ENCODE results near the gene CCDC188. TPM values are rescaled to one million over a fixed set of nuclear protein-coding genes. Genes with fewer than 3 reads are reported as not detected.

Gene CCDC188
- polyA plus RNA-seq, 1 donor: 2.7 TPM

DNA sequence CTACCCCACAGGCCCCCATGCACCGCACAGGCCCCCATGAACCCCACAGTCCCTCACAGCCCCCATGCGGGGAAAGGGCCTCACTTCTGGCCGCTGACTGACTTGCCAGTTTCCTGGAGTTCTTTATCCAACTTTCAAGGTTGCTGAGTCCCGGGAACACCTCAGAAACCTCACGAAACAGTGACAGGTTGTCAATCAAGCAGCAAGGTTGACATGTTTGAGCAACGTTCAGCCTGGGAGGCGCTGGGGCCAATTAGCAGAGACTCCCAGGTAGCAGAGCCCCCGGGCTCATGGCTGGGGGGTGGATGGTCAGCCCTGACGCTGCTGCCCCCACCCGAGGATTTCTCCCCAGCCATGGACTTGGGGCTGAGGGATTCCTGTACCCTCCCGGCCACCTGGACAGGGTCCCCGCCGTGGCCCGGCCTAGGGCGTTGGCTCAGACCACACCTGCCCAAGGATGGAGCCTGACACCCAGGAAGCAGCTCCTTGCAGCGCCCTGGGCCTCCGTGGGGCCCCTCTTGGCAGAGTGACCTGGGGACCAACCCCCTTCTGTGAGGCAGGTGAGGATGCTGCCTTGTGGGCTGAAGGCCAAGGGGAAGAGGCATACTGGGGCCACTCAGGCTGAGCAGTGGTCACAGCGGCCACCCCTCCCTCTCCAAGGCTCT lies 33.8 kb upstream of the CCDC188 start:
- Histone ChIP-seq H3K4me1 (ENCODE audit: control insufficient read depth, insufficient read depth, low read length) (peaks cover 67% of the 10 kb centered on the region), H3K4me3 (ENCODE audit: low read length) (peak overlapping the region; percentile 14), H3K27ac (ENCODE audit: low read length) (peak overlapping the region; percentile 60), H3K36me3 (ENCODE audit: control insufficient read depth, insufficient read depth, low read length) (no peaks in the 10 kb centered on the region), H3K27me3 (ENCODE audit: control insufficient read depth, insufficient read depth, low read length) (no peaks in the 10 kb centered on the region), H3K9me3 (ENCODE audit: control insufficient read depth, low read depth, low read length) (no peaks in the 10 kb centered on the region)
- DNase-seq: peak; percentile 66 to 88
- WGBS (ENCODE audit: insufficient coverage, low lambda C conversion rate): no CpG with 5 or more reads among the region's 18 CpGs

DNA sequence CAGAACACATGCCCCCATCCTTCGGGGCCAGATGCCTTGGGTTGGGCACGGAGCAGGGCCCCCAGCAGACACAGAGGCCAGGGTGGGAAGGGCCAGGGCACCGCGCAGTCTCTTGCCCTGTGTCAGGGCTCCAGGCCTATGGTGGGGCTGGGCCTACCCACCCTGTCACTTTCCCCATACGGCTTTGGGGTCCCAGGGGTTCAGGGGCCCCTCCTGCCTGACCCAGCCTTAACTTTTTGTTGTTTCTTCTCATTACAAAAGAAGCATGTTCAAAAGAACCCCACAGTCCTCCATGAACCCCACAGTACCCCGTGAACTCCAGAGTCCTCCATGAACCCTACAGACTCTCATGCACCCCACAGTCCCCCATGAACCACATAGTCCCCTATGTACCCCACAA lies 33.0 kb upstream of the CCDC188 start:
- Histone ChIP-seq H3K4me1 (ENCODE audit: control insufficient read depth, insufficient read depth, low read length) (peaks cover 67% of the 10 kb centered on the region), H3K27me3 (ENCODE audit: control insufficient read depth, insufficient read depth, low read length) (no peaks in the 10 kb centered on the region), H3K4me3 (ENCODE audit: low read length) (no peak overlapping the region), H3K36me3 (ENCODE audit: control insufficient read depth, insufficient read depth, low read length) (no peaks in the 10 kb centered on the region), H3K27ac (ENCODE audit: low read length) (no peak overlapping the region), H3K9me3 (ENCODE audit: control insufficient read depth, low read depth, low read length) (no peaks in the 10 kb centered on the region)
- DNase-seq: no peak
- no CpG with 5 or more reads among the region's 6 CpGs for WGBS (ENCODE audit: insufficient coverage, low lambda C conversion rate)

DNA sequence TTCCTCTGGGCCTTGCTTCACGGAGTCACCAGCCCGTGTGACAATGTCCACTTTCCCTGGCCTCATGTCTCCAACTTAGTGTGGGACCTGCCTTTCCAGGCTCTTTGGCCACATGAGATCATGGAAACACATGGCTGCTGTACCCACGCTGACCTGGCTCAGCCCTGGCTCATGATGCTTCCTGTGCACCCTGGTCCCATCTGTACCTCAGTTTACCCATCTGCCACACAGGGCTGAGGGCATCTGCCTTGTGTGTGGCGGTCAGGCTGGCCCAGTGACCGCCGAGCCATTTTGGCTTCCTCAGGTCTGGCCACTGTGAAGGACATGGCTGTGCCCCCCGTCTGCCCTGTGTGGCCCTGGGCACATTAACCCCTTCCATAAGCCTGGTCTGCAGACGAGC lies 32.2 kb upstream of the CCDC188 start:
- H3K27ac ChIP-seq (ENCODE audit: low read length): peak overlapping the region; percentile 68
- peaks cover 67% of the 10 kb centered on the region for H3K4me1 ChIP-seq (ENCODE audit: control insufficient read depth, insufficient read depth, low read length)
- no CpG with 5 or more reads among the region's 8 CpGs for WGBS (ENCODE audit: insufficient coverage, low lambda C conversion rate)

DNA sequence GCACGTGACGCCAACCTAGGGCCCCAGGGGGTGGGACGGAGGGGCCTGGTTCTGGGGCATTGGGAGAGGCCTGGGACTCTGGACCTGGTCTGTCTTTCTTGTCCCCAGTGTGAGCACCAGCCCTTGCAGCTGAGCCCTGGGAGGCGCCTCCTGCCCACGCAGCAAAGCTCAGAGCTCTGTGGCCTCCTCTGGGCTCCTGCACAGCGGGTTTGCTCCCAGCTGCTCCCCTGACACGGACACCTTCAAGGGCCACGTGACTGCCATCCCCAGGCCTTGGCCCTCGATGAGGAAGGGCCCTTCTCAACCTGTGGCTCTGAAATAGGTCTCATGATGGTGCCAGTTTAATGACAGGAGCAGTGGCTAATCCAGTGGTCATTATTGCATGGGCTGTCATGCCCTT lies 31.5 kb upstream of the CCDC188 start:
- H3K36me3 ChIP-seq (ENCODE audit: control insufficient read depth, insufficient read depth, low read length): no peaks in the 10 kb centered on the region
- no peaks in the 10 kb centered on the region for H3K9me3 ChIP-seq (ENCODE audit: control insufficient read depth, low read depth, low read length)
- peaks cover 64% of the 10 kb centered on the region for H3K4me1 ChIP-seq (ENCODE audit: control insufficient read depth, insufficient read depth, low read length)
- H3K27me3 ChIP-seq (ENCODE audit: control insufficient read depth, insufficient read depth, low read length): no peaks in the 10 kb centered on the region
- no CpG with 5 or more reads among the region's 9 CpGs for whole genome bisulfite sequencing (ENCODE audit: insufficient coverage, low lambda C conversion rate)
- H3K27ac ChIP-seq (ENCODE audit: low read length): peak overlapping the region; percentile 68
- no peak overlapping the region for H3K4me3 ChIP-seq (ENCODE audit: low read length)
- DNase-seq: peak; percentile 65 to 69

More for the DNA sequence above, 32.2 kb upstream of the CCDC188 start:
- Histone ChIP-seq H3K27me3 (ENCODE audit: control insufficient read depth, insufficient read depth, low read length) (no peaks in the 10 kb centered on the region), H3K4me3 (ENCODE audit: low read length) (no peak overlapping the region), H3K9me3 (ENCODE audit: control insufficient read depth, low read depth, low read length) (no peaks in the 10 kb centered on the region), H3K36me3 (ENCODE audit: control insufficient read depth, insufficient read depth, low read length) (no peaks in the 10 kb centered on the region)
- DNase-seq: no peak

DNA sequence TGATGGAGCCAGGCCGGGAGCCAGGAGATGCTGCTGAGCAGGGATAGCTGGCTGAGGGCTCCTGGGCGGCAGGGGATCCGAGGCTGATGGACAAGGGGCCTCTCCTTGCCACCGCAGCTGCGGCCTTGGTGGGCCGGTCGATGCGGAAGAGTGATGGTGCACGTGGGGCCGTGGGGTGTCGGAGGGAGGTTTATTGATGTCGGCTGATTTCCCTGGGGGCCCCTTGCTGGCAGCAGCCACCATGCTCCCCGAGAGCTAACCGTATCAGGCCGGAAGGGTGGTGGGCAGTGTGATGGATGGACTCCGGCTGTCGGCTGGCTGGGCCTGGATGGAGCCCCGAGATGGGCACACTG lies 31.0 kb upstream of the CCDC188 start:
- H3K4me3 ChIP-seq (ENCODE audit: low read length): no peak overlapping the region
- WGBS (ENCODE audit: insufficient coverage, low lambda C conversion rate): no CpG with 5 or more reads among the region's 18 CpGs
- no peaks in the 10 kb centered on the region for H3K9me3 ChIP-seq (ENCODE audit: control insufficient read depth, low read depth, low read length)
- peaks cover 59% of the 10 kb centered on the region for H3K4me1 ChIP-seq (ENCODE audit: control insufficient read depth, insufficient read depth, low read length)
- no peaks in the 10 kb centered on the region for H3K27me3 ChIP-seq (ENCODE audit: control insufficient read depth, insufficient read depth, low read length)
- peak overlapping the region; percentile 68 for H3K27ac ChIP-seq (ENCODE audit: low read length)
- H3K36me3 ChIP-seq (ENCODE audit: control insufficient read depth, insufficient read depth, low read length): no peaks in the 10 kb centered on the region
- no peak for DNase-seq

DNA sequence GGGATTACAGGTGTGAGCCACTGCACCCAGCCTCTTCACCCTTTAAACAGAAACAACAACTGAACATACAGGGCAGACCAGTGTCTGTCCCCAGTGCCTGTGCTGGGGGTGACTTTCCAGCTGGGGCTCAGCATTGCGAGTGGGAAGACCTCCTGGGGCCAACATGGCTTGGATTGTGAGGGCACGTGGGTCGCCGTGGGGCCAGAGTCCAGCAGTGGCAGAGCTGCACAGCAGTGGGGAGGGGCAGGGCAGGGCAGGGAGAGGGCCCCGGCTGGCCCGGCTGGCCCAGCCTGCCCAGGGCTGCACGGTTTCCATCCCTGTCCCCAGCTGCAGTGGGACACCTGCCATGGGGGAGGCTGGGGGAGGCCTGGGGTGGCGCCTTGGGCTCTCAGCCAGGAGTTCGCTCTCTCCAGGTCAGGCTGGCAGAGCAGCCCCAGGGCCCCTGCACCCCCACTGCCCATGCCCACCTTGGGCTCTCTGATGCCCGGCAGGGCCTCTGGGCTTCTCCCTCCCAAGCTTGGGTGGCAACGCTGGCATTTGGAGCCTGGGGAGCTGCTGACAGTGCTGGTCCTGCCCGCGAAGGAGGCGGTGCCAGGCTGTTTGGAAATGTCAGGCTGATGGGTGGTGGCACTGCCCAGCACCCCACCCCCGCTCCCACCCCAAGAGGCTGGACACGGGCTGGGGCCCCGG lies 30.5 kb upstream of the CCDC188 start:
- peaks cover 53% of the 10 kb centered on the region for H3K4me1 ChIP-seq (ENCODE audit: control insufficient read depth, insufficient read depth, low read length)
- no peaks in the 10 kb centered on the region for H3K9me3 ChIP-seq (ENCODE audit: control insufficient read depth, low read depth, low read length)
- H3K27ac ChIP-seq (ENCODE audit: low read length): peak overlapping the region; percentile 68
- H3K27me3 ChIP-seq (ENCODE audit: control insufficient read depth, insufficient read depth, low read length): no peaks in the 10 kb centered on the region
- no CpG with 5 or more reads among the region's 17 CpGs for whole genome bisulfite sequencing (ENCODE audit: insufficient coverage, low lambda C conversion rate)
- H3K4me3 ChIP-seq (ENCODE audit: low read length): no peak overlapping the region
- H3K36me3 ChIP-seq (ENCODE audit: control insufficient read depth, insufficient read depth, low read length): no peaks in the 10 kb centered on the region
- peak; percentile 55 to 74 for DNase-seq

DNA sequence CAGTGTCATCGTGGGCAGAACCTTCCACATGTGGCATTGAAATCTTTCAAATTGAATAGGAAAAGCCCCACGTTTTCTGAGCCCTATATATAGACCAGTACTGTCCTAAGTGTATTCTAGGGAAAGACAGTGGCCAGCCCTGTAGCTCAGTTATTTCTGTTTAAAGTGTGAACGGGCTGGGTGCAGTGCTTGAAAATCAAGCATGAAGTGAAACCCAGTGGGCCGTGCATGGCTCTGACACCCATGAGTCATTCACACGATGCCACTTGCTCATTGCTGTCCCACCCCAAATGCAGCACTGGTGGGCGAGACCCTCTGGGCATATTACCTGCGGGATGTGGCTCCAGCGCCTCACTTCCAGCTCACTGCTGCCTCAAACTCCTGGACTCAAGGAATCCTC lies 29.8 kb upstream of the CCDC188 start:
- no peaks in the 10 kb centered on the region for H3K9me3 ChIP-seq (ENCODE audit: control insufficient read depth, low read depth, low read length)
- H3K4me1 ChIP-seq (ENCODE audit: control insufficient read depth, insufficient read depth, low read length): peaks cover 51% of the 10 kb centered on the region
- H3K36me3 ChIP-seq (ENCODE audit: control insufficient read depth, insufficient read depth, low read length): no peaks in the 10 kb centered on the region
- H3K27ac ChIP-seq (ENCODE audit: low read length): peak overlapping the region; percentile 68
- H3K4me3 ChIP-seq (ENCODE audit: low read length): no peak overlapping the region
- no peak for DNase-seq
- no peaks in the 10 kb centered on the region for H3K27me3 ChIP-seq (ENCODE audit: control insufficient read depth, insufficient read depth, low read length)
- no CpG with 5 or more reads among the region's 8 CpGs for WGBS (ENCODE audit: insufficient coverage, low lambda C conversion rate)

DNA sequence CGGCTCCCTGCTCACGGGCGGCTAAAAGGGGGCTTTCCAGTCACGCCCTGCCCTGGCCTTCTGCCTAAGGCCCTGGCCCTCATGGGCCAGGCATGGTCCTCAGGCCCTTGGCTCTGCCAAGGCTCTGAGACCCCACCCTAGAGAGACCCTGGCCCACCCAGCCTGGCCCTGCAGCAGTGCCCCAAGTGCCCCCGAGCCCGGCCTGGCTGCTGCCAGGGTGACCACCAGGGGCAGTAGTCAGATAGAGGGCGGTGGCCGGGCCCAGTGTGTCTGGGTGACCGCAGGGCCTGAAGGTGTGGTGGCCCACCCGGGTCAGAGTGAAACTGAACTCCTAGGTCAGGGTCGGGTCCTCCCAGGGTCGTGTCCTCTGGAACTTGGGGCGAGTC lies 29.4 kb upstream of the CCDC188 start:
- Histone ChIP-seq H3K9me3 (ENCODE audit: control insufficient read depth, low read depth, low read length) (no peaks in the 10 kb centered on the region), H3K4me1 (ENCODE audit: control insufficient read depth, insufficient read depth, low read length) (peaks cover 47% of the 10 kb centered on the region), H3K4me3 (ENCODE audit: low read length) (no peak overlapping the region), H3K27me3 (ENCODE audit: control insufficient read depth, insufficient read depth, low read length) (no peaks in the 10 kb centered on the region), H3K27ac (ENCODE audit: low read length) (no peak overlapping the region), H3K36me3 (ENCODE audit: control insufficient read depth, insufficient read depth, low read length) (no peaks in the 10 kb centered on the region)
- DNase-seq: no peak
- no CpG with 5 or more reads among the region's 13 CpGs for WGBS (ENCODE audit: insufficient coverage, low lambda C conversion rate)

DNA sequence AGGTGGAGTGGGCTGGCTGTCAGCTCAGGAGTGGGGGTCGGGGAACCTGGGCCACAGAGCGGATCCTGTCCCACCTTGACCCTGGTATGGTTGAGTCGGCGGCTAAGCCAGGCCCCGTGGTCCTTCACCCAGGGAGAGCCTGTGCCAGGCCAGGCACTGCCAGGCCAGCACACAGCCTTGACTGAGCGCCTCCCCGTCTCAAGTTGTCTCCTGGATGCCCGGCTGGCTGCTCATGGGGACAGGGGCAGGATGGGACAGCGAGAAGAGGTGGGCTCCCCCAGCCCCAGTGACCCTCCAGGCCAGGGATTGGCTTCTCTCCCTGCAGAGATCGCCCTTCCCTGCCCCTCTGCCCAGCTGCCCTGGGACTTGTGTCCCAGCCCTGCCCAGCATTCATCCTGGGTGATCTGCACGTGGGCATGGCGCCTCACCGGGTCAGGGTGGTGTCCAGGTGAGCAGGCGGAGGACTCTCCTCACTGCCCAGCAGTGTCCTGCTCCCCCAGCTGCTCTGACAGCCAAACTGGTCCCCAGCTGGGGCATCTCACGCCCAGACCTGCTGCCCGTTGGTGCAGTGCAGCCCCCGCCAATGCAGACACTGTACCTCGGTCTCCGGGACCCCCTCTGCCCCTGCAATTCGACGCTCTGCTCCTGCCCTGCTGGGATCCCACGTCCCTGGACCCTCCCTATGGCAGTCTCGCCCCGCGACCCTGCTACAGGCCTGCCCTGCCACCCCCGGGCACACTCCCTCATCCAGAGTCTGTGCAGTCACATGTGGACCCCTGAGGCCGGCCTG lies 28.8 kb upstream of the CCDC188 start:
- Histone ChIP-seq H3K27ac (ENCODE audit: low read length) (no peak overlapping the region), H3K36me3 (ENCODE audit: control insufficient read depth, insufficient read depth, low read length) (no peaks in the 10 kb centered on the region), H3K27me3 (ENCODE audit: control insufficient read depth, insufficient read depth, low read length) (no peaks in the 10 kb centered on the region), H3K4me1 (ENCODE audit: control insufficient read depth, insufficient read depth, low read length) (peaks cover 41% of the 10 kb centered on the region), H3K4me3 (ENCODE audit: low read length) (no peak overlapping the region), H3K9me3 (ENCODE audit: control insufficient read depth, low read depth, low read length) (no peaks in the 10 kb centered on the region)
- no CpG with 5 or more reads among the region's 27 CpGs for WGBS (ENCODE audit: insufficient coverage, low lambda C conversion rate)
- DNase-seq: no peak

DNA sequence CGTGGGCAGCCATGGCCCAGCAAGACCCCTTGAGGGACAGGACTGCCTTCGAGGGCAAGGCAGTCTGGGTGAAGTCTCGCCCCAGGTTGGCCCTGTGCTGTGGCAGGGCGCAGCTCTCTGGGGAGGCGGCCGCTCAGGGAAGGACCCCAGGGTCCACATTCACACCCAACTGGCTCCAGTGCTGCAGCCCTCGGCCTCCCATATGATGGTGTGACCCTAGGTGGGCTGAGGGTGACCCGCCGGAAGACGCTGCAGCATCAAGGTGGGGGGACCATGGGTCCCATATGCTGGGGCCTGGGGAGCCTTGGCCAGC lies 28.0 kb upstream of the CCDC188 start:
- no CpG with 5 or more reads among the region's 10 CpGs for WGBS (ENCODE audit: insufficient coverage, low lambda C conversion rate)
- no peaks in the 10 kb centered on the region for H3K36me3 ChIP-seq (ENCODE audit: control insufficient read depth, insufficient read depth, low read length)
- H3K4me1 ChIP-seq (ENCODE audit: control insufficient read depth, insufficient read depth, low read length): peaks cover 38% of the 10 kb centered on the region
- no peaks in the 10 kb centered on the region for H3K27me3 ChIP-seq (ENCODE audit: control insufficient read depth, insufficient read depth, low read length)
- no peak overlapping the region for H3K4me3 ChIP-seq (ENCODE audit: low read length)
- no peak overlapping the region for H3K27ac ChIP-seq (ENCODE audit: low read length)
- H3K9me3 ChIP-seq (ENCODE audit: control insufficient read depth, low read depth, low read length): no peaks in the 10 kb centered on the region
- no peak for DNase-seq

Measured in large intestine (tissue), 3 donors.